H1 (cell line): ENCODE measurements around the gene SLC8A1.

Source experiments
- ATF2 ChIP-seq: IDR thresholded peaks from 2 replicates; pipeline ENCODE4 v1.6.1; 2012; ENCODE audit warnings: low read length, inconsistent platforms
- BCL11A ChIP-seq, 2 experiments: IDR thresholded peaks; one replicate each; pipeline ENCODE4 v1.6.1; 2011; ENCODE audit warnings: low read depth in 2 of 2, low read length in 2 of 2, mild to moderate bottlenecking in 2 of 2
- CHD1 ChIP-seq: IDR thresholded peaks from 2 replicates; pipeline ENCODE4 v1.6.1; 2012; ENCODE audit warnings: low read depth, low read length, improper control_type of control experiment
- CREB1 ChIP-seq: IDR thresholded peaks from 2 replicates; pipeline ENCODE4 v1.6.1; 2012; ENCODE audit warnings: inconsistent platforms
- CTCF ChIP-seq, 3 experiments: IDR thresholded peaks; 1 replicate in 2 of 3; 2 replicates in 1 of 3; pipeline versions ENCODE4 v1.5.1 to v1.6.1; 2011; ENCODE audit warnings: low read length in 3 of 3, mild to moderate bottlenecking in 3 of 3, inconsistent platforms in 2 of 3, low read depth in 1 of 3, moderate library complexity in 1 of 3; ENCODE audit not compliant: insufficient read depth in 1 of 3; ENCODE audit errors: control extremely low read depth in 1 of 3
- EP300 ChIP-seq, 2 experiments: IDR thresholded peaks; 1 replicate in 1 of 2; 2 replicates in 1 of 2; pipeline ENCODE4 v1.6.1; 2011 to 2012; ENCODE audit warnings: low read depth in 2 of 2, low read length in 2 of 2, mild to moderate bottlenecking in 2 of 2, borderline replicate concordance in 1 of 2, inconsistent platforms in 1 of 2, moderate library complexity in 1 of 2
- EZH2 ChIP-seq: fragments of 200-600 bp; sonication (generic); IDR thresholded peaks from 2 replicates; pipeline ENCODE4 v1.7.1; 2012; ENCODE audit warnings: low read depth, mild to moderate bottlenecking, moderate library complexity, low read length, inconsistent platforms; ENCODE audit not compliant: severe bottlenecking
- HDAC2 ChIP-seq, 2 experiments: fragments of 300-600 bp in 1 of 2; sonication (generic) in 1 of 2; IDR thresholded peaks; 2 replicates each; pipeline ENCODE4 v1.6.1; 2011 to 2012; ENCODE audit warnings: low read depth in 2 of 2, low read length in 2 of 2, mild to moderate bottlenecking in 2 of 2, moderate library complexity in 2 of 2, borderline replicate concordance in 1 of 2, inconsistent platforms in 1 of 2
- JUN ChIP-seq: IDR thresholded peaks from 2 replicates; pipeline ENCODE4 v1.6.1; 2011; ENCODE audit warnings: low read depth, mild to moderate bottlenecking, improper control_type of control experiment, low read length
- PHF8 ChIP-seq: fragments of 200-600 bp; sonication (generic); conservative IDR thresholded peaks from 2 replicates; pipeline ENCODE4 v1.7.1; 2012; ENCODE audit warnings: low read depth, mild to moderate bottlenecking, inconsistent platforms, low read length, moderate library complexity
- POLR2A ChIP-seq, 2 experiments: IDR thresholded peaks; 1 replicate in 1 of 2; 2 replicates in 1 of 2; pipeline ENCODE4 v1.6.1; 2011; ENCODE audit warnings: low read depth in 2 of 2, low read length in 2 of 2, mild to moderate bottlenecking in 2 of 2; ENCODE audit errors: control extremely low read depth in 1 of 2
- POLR2AphosphoS5 ChIP-seq: IDR thresholded peaks from 2 replicates; pipeline ENCODE4 v1.6.1; 2011; ENCODE audit warnings: low read depth, low read length
- TEAD4 ChIP-seq: IDR thresholded peaks from 2 replicates; pipeline ENCODE4 v1.6.1; 2012; ENCODE audit warnings: low read depth, low read length, inconsistent platforms, mixed read lengths
- YY1 ChIP-seq: IDR thresholded peaks from 2 replicates; pipeline ENCODE4 v1.6.1; 2011; ENCODE audit warnings: low read depth, mild to moderate bottlenecking, low read length

- TF ChIP-seq TEAD4 (no peak), CHD1 (no peak), CTCF (IDR thresholded peaks at IDR 0.05; ENCODE audit: control extremely low read depth in 1 of 3, insufficient read depth in 1 of 3, low read depth in 1 of 3, low read length in 3 of 3) (no peak), EZH2 (no peak), POLR2AphosphoS5 (no peak), YY1 (no peak), JUN (no peak), ATF2 (no peak), BCL11A (IDR thresholded peaks at IDR 0.05; ENCODE audit: low read depth in 2 of 2, low read length in 2 of 2) (no peak), HDAC2 (IDR thresholded peaks at IDR 0.05; ENCODE audit: borderline replicate concordance in 1 of 2, low read depth in 2 of 2, low read length in 2 of 2) (no peak), CREB1 (no peak), EP300 (IDR thresholded peaks at IDR 0.05; ENCODE audit: borderline replicate concordance in 1 of 2, low read depth in 2 of 2, low read length in 2 of 2) (no peak), POLR2A (IDR thresholded peaks at IDR 0.05; ENCODE audit: control extremely low read depth in 1 of 2, low read depth in 2 of 2, low read length in 2 of 2) (no peak), PHF8 (no peak)
Measured at GRCh38 chr2:40128796-40129195, 323.1 kb downstream of the SLC8A1 start.
